Activated CD4-positive, alpha-beta T cell treated with anti-CD3 and anti-CD28 coated beads, Interleukin-2, Interleukin-4, amounts not matched to agents 100 ng/mL and 50 ng/mL, durations not matched to agents 16 hours and 8 hours (primary cell): ENCODE data around the gene NCBP1.

ENCODE experiments used
- DNase-seq: peaks from one replicate; pipeline ENCODE4 v3.0.0-alpha.2; 2020; ENCODE audit warnings: low spot score

NCBP1 gene

GRCh38 chr9:97627624-97628023 is 6.0 kb upstream of the NCBP1 start:
- no peak for DNase-seq

GRCh38 chr9:97628668-97629067 is 5.0 kb upstream of the NCBP1 start:
- no peak for DNase-seq

DNA sequence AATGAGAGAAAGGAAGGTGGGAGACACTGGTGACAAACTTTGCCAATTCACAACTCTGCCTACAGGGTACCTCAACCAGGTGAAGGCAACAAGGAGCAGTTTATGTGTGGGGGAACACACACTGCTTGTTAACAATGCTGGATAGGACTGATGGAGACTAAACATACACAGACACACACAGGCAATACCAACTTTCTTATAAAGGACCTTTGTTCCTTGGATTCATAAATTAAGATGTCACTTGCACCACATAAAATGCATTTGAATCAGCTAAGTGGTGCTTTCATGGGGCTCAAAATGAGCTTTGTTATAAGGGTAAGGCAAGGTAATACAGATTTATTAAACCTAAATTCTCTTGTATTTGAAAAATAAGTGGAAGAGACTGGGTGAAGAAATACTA is 4.5 kb upstream of the NCBP1 start:
- DNase-seq = no peak

DNA sequence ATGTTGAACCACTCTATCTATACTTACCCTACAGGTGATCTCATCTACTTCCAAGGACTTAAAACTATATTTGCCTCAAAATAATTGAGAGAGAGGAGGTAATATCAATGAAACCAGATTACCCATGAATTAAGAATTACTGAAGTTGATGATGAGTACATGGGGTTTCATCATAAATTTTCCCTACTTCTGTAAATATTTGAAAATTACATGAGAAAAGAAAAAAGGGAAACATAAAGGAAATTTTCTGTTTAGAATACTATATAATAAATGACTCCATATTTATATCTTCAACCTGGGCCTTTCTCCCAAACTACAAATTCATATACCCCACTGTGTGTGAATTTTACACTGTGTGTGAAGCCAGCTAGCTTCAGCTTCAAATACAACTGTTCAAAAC is 3.0 kb upstream of the NCBP1 start:
- no peak for DNase-seq

DNA sequence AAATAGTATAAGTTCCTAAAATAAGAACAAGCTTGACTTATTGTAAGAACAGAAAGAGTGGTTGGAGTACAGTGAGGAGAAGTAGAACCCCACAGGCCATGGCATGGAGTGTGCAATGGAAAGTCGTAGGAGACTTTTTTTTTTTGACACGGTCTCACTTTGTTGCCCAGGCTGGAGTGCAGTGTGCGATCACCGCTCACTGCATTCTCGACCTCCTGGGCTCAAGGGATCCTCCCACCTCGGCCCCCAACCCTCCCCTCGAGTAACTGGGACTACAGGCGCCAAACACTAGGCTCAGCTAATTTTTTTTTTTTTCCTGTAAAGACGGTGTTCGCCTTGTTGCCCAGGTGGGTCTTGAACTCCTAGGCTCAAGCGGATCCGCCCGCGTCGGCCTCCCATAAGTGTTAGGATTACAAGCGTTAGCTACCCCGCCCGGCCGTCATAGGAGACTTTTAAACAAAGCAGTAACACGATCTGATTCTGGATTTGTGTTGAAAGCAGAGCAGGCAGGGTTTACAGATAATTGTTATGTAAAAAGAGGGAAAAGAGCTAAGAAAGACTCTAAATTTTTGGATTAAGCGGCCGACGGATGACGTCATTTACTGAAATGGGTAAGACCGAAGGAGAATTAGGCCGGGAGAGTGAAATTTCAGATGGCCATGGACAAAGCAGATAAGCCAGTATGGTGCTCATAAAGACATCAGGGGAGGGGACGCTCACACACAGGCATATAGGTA is 1.2 kb upstream of the NCBP1 start:
- no peak for DNase-seq

- no peak for DNase-seq
These were observed 354 bp downstream of the NCBP1 start for GRCh38 chr9:97633859-97634490.

GRCh38 chr9:97635026-97635425 is 1.4 kb downstream of the NCBP1 start:
- no peak for DNase-seq

DNA sequence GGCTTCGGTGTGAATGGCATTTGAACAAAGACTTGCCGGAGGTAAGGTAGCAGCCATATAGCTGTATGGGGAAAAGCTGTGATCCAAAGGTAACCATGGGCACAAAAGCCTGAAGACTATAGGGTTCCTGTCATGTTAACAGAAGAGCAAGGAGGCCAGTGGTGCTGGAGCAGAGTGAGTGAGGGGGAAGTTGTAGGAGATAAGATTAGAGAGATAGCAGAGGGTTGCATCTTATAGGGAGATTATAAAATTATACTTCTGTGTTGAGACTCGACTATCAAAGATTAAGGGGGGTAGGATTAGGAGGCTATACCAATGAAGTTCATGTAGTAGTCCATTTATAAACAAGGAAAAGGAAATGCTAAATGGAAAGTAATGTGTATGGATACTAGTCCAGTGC is 3.3 kb downstream of the NCBP1 start:
- no peak for DNase-seq

DNA sequence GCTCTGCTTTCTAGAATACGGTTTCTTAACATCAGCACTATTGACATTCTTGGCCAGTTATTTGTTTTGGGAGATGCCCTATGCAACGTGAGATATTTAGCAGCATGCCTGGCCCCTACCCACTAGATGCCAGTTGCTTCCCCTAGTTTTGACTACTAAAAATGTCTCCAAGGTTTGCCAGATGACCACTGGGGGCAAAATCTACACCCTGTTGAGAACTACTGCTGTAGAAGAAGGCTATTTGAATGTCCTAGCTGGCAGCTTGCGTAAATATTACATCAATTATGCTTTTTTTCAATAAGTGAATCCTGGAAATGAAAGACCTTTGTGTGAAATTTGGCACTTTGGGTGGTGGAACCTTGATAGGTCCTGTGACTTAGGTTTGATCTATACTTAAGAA is 5.0 kb downstream of the NCBP1 start:
- DNase-seq = no peak

DNA sequence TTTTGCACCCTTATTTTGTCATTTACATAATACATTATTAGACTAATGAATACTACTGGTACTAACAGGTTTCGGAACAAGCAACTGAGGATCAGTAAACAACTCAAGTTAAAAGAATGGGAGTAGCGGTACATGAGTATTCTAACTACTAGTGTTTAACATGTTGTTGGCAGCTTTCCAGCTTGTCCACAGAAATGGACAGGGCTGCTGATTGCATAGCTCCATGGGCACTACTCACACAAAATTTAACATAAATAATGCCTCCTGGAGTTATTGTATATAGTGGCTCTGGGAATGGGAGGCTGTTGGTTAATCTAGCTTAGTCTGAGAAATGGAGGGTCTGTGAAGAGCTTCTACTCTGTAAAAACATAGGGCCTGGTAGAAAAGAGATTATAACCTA is 6.7 kb downstream of the NCBP1 start:
- DNase-seq = no peak

GRCh38 chr9:97645720-97646119 is 12.1 kb downstream of the NCBP1 start:
- DNase-seq = no peak

- no peak for DNase-seq
These were observed 14.4 kb downstream of the NCBP1 start for GRCh38 chr9:97647996-97648395.

DNA sequence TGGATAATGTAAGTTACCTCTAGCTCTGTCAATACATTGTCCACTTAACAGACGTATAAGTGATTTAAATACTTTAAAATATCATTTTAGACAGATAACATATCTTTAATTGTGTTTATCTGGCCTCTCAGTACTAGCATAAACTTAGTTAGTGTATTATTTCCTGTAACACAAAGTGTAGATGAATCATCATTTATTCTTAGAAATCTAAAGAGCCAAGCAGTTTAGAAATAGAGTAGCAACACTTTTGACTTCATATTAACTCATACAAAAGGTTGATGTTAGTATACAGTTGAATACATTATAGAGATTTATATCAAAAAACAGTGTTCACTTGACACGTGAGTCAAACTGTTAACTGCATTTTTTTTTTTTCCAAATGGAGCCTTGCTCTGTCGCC is 18.0 kb downstream of the NCBP1 start:
- DNase-seq = no peak

DNA sequence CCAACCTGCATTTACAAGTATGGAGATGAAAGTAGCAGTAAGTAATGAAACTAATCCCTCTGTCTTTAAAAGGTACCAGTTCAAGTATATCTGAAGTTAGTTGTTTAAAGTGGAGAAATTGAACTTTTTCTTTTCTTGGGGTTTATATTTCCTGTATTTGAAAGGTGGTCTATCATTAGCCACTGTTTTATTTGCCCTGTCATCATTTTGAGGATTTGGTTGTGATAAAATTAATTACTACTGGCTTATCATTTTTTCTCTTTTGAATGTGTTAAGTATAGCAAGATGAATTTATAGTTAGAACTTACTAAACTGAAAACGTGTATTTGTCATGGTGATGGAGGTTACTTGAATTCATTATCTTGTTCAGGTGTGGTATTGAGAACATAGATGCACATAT is 25.1 kb downstream of the NCBP1 start:
- DNase-seq = no peak

GRCh38 chr9:97659771-97660170 is 26.1 kb downstream of the NCBP1 start:
- no peak for DNase-seq

DNA sequence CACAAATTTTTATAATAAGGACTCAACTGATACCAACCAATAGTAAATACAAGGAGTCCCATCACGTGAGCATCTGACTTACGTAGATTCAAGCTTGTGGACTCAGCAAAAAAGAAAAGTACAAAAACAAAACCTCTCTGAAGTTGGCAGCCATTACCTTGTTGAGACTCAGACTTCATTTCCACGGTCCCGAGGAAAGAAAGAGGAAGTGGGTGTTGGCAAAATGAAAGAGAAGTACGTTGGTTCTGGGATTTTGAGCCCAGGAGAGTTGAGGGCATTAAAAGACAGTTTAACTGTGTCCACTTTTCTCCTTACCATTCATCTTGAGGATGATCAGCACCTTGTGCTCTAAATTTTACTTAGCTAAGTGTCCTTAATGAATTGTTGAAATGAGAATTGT is 26.7 kb downstream of the NCBP1 start:
- no peak for DNase-seq

DNA sequence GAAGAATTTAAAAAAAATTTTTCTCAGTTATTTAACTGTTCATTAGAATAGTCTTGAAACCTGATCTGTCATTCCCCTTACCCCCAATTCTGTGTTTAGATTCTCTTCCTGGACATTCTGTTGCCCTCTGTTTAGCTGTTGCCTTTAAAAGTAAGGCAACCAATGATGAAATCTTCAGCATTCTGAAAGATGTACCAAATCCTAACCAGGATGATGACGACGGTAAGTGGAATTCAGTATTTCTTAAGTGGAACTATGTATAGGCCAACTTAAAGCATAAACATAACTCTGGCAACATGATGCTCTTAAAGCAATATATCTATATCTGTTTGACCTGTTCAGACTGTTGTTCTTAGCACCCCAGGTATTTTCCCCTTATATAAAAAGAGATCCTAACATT is 27.2 kb downstream of the NCBP1 start:
- no peak for DNase-seq

GRCh38 chr9:97665742-97666141 is 32.1 kb downstream of the NCBP1 start:
- DNase-seq = no peak

DNA sequence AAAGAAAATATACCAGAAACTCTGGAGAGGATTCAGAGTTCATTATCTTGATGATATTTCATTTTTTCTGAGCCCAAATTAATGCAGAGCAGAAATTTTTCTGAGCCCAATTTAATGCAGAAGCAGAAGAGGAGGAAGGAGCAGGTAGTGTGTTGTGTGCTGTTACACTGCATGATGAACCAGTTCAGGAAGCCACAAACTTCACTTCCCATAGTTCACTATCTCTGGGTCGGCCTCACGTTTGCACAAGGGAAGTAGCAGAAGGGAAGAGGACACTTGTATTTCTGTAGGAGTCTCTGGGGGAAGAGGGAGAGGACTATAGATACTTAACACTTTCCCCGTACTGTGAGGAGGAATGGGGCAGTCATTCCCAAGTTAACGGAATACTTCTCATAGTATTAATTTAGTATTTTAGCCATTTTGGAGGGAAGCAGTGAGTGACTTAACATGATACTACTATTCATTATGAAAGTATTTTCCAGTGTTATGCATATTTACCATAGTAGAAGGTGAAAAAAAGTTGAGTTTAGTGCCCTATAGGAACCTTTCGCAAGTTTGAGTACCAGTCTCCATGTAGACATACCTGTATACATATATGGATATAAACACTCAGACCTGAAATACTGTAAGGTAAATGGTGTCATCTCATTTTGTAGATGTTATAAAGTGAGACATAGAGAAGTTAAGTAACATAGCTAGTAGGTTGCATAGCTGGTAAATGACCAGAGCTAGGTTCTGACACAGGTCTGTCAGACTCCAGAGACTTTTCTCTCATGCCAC is 33.5 kb downstream of the NCBP1 start:
- peak; percentile 17 for DNase-seq

DNA sequence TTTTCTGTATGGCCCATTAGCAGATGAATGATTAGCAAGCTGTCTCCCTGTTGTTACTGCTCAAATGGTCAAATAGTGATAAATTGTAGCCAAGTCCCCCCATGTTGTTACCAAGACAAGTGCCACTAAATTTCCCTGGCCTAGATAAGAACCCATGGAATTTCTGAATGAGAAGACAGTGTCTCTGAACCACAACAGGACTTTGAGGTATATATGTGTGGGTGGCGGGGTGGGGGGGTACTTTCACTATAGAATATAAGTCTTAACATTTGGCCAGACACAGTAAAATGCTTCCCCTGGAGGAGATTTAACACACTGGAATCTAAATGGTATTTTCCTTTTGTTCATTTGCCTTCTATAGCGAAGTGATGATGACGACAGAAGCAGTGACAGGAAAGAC is 34.9 kb downstream of the NCBP1 start:
- DNase-seq = no peak

DNA sequence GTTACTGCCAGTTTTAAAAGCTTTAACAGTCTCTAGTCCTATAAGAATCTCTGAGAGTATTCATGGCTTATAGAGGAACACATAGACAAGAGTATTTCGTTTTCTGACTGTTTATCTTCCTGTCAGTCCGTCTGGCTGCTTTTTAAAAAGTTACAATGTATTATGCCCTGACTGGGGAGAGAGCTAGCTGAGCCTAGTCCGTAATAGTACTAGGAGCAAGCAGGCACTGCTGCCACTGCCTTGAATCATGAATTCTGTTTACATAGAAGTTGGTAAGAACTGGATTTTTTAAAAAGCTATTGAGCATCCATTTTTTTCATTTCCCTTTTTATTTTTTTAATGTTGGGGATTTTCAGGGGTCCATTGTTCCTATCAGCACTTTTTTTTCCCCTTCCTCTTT is 37.0 kb downstream of the NCBP1 start:
- DNase-seq = no peak

- DNase-seq = no peak
These were observed 38.8 kb downstream of the NCBP1 start for GRCh38 chr9:97672403-97672802.

- DNase-seq = no peak
These were observed 40.3 kb downstream of the NCBP1 start for GRCh38 chr9:97673922-97674321.
